Head of caudate nucleus (tissue), 42 donors: ENCODE results near the gene ETDC.

Experiments used
- DNase-seq, 42 donors: peaks; one replicate each; pipeline versions ENCODE4 v3.0.0 to v3.0.0-alpha.2; 2020 to 2021; ENCODE audit warnings: mixed read lengths in 7 of 42
- intact Hi-C: fragments of 100-400 bp; cut with DNase I; formaldehyde crosslinking; loops from one replicate; pipeline ENCODE4 v1.15.0; 2022

ETDC gene

DNA sequence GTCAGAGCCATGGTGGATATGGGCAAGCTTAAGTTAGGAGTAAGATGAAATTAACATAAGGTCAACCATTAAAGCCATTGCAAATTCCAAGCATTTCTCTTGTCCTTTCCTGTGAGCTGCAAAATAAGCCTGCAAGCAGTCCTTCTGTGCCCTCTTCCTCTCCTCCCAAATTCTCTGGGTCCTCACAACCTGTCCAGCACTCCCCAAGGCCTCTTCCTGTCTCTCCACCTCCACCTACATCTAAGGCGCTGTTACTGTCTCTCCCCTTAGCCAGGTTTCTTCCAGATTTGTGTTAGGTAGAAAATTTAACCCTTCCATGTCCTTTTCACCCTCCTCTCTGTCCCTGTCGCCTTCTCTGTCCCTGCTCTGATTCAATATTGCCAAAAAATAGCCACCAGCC lies 22.2 kb downstream of the ETDC start:
- intact Hi-C loops, result no loop called here
- DNase-seq, result no peak

DNA sequence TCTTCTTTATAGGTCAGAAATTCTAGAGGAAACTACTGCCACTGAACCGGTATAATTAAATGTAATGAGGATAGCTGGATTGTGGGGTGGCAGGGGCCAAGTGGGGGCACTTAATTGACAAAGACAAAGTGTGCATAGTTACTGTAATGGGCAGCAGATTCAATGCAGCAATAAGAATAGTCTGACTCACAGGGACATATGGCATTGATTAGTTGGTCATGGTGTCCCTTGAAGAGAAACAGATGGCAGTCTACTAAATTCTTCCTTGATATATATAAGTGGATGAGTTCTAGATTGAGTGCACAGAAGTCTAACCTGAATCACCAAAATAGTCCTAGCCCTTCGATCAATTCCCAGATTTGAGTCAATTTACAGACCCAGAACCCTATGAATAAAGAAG lies 31.6 kb downstream of the ETDC start:
- DNase-seq, result no peak
- intact Hi-C loops, result no loop called here

DNA sequence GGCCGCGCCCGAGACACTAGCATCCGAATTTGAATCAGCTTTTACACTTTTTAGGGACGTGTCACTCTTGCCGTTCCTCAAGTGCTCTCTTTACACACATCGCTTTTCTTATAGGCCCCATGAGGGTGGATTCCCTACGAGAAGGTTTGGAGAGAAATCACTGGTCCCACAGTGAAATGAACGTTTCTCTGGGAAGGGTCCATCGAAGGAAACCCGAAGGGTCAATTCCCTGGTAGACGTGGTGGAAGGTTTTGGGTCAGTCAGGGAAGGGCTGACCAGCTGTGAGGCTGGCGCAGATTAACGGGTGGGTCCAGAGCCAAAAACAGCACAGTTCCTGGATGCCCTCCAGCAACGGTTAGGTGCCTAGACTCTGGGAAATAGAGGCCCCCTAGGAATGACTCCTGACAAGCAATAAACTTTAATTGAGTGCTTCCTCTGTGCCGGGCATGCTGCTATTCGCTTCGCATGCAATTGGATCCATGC lies 35.9 kb downstream of the ETDC start:
- intact Hi-C loops, result no loop called here
- DNase-seq, result peak in 20 of 42 donors; percentile 1 to 48 (median 14)

DNA sequence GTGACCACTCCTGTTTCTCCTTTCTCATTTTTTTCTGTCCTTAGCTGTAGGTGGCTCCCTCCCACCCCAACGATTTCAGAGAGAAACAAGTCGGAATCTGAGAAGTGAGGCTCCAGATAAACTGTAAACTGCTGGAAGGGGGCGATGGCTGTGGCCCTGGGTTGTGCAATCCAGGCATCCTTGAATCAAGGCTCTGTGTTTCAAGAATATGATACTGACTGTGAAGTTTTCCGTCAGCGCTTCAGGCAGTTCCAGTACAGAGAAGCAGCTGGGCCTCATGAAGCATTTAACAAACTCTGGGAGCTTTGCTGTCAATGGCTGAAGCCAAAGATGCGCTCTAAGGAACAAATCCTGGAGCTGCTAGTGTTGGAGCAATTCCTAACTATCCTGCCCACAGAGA lies 37.7 kb downstream of the ETDC start:
- no peak for DNase-seq
- intact Hi-C loops, result no loop called here

DNA sequence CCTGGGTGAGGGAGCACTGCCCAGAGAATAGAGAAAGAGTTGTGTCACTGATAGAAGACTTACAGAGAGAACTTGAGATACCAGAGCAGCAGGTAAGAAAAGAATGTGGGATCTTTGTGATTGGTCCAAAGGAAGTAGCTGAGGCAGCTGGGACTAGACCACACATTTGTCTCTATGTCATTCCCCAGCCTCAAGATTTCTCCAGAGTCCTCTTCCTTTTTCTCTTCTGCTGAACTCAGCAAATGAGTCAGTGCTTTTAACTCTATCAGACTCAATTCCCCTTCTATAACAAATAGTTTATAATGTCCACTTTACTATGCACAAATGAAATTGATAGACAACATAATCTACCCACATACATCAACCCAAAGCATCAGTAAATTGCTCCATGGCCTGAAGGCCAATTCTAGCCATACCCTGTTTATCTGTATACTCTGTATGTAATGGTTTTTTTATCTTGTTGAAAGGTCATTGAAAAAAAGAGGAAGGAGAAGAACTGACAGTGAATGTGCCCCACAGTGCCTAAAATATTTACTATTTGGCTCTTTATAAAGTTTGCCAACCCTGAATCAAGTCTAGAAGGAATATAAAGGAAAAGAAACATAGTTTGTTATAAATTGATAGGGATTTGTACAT lies 38.2 kb downstream of the ETDC start:
- intact Hi-C loops, result no loop called here
- no peak for DNase-seq

DNA sequence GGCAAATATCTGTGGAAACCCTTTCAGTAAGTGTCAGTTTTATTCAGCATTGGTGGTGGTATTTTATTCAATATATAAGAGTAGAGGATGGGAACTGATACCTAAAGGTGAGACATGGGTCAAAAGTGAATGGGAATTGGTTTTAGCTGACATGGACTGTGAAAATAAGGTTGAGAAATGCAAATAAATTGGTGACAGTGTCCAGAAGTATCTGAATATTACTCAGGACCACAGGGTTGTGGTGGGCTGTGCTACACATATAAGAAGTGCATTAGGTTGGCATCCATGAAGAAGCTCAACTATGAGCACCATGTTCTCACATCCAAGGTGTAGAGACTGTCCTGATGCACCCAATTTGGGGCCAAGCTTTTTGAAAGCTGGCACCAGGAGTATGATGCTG lies 45.0 kb downstream of the ETDC start:
- intact Hi-C loops, result no loop called here
- DNase-seq, result no peak
